Epithelial cell of esophagus (primary cell): ENCODE data around the gene RAB29.
A peak's percentile ranks its signal among the peaks of the same experiment; 100 is the strongest.

Experiments used
- DNase-seq: peaks from one replicate; pipeline ENCODE4 v3.0.0; 2010; ENCODE audit warnings: low read depth
- H3K4me3 ChIP-seq: 2 replicates; pipeline ENCODE4 v1.5.1; 2011; ENCODE audit warnings: mild to moderate bottlenecking, low read length, control low read depth
- TF ChIP-seq, protein P1 (sequence below): IDR thresholded peaks from 2 replicates; pipeline ENCODE4 v1.5.1; 2011; ENCODE audit warnings: low read depth, mild to moderate bottlenecking, low read length, control low read depth, inconsistent platforms; ENCODE audit not compliant: insufficient read depth; ENCODE audit errors: missing control alignments

The RAB29 gene

DNA sequence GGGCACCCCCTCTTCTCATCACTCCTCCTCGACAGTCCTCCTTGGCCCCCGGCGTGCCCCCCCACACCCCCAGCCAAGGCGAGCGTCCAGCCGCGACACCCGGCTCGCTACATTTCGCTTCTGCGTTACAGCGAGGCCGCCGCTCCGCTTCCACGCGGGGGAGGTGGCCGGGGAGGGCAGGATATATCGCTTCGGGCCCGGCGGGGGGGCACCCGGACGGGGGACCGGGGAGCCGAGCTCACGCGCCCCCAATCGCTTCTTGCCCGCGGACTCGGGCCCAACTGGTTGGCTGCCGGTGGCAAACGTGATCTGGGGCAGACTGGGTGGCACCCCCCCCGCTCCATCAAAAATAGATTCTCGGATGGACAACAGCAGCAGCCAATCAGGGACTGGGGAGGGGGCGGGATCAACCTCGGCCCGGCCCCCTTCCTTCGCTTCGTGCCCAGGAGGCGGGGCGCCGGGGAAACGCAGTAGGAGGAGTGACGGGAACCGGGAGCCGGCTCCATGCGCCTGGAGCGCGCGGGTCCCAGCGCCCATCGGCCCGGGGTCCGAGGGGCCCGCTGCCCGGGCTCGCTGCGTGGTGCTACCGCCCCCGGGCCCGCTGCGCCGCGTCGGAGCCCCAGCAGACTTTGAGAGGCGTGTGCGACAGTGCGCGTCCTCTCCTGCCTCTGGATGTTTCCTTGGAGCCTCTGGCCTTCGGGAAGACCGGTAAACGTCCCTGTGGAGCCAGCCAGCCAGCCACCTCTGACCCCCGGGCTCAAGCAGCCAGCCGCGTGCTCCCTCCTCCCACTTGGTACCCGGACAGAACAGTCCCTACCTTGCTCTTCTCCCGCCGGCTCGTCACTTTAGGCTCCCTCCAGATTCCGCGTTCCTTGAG, 37.8 kb upstream of the RAB29 start, which contains the start of gene SLC41A1:
TSS of gene SLC41A1 (minus strand) at position 321 of the 877 bp plus-strand sequence. CDS start 2,757 bp downstream, outside the sequence.
- DNase-seq, result peak; percentile 94
- peak within 1 kb of the TSS; percentile 76 for H3K4me3 ChIP-seq
- TF ChIP-seq, protein P1, sequence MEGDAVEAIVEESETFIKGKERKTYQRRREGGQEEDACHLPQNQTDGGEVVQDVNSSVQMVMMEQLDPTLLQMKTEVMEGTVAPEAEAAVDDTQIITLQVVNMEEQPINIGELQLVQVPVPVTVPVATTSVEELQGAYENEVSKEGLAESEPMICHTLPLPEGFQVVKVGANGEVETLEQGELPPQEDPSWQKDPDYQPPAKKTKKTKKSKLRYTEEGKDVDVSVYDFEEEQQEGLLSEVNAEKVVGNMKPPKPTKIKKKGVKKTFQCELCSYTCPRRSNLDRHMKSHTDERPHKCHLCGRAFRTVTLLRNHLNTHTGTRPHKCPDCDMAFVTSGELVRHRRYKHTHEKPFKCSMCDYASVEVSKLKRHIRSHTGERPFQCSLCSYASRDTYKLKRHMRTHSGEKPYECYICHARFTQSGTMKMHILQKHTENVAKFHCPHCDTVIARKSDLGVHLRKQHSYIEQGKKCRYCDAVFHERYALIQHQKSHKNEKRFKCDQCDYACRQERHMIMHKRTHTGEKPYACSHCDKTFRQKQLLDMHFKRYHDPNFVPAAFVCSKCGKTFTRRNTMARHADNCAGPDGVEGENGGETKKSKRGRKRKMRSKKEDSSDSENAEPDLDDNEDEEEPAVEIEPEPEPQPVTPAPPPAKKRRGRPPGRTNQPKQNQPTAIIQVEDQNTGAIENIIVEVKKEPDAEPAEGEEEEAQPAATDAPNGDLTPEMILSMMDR, result no peak

DNA sequence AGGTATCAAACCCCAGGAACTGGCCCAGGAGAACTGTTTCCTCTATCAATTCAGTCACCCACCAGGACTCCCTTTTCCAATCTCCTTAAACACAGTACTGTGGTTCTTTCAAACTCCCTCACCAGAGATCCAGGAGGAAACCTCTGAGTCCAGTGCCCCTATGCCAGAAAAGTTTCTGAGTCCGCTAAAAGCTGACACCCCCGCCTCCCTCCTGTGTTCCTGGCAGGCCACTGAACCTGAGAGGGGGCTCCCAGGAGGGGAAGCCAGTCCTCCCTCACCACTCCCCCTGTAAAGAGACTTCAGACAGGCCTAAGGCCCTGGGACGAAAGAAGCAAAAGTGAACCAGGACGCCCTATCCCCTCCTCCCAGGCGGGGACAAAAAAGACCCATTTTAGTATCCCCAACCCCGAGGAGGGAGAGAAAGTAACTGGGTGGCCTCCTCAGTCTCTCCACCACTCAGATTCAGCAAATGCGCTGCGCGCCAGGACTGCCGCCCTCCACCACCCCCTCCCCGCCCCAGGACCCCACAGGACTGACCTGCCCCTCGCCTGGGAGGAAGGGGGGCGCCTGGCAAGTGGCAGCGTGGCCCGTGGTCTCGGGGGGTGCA, 37.1 kb upstream of the RAB29 start:
- DNase-seq, result no peak
- peak overlapping the region; percentile 76 for H3K4me3 ChIP-seq
- TF ChIP-seq, protein P1, result no peak

DNA sequence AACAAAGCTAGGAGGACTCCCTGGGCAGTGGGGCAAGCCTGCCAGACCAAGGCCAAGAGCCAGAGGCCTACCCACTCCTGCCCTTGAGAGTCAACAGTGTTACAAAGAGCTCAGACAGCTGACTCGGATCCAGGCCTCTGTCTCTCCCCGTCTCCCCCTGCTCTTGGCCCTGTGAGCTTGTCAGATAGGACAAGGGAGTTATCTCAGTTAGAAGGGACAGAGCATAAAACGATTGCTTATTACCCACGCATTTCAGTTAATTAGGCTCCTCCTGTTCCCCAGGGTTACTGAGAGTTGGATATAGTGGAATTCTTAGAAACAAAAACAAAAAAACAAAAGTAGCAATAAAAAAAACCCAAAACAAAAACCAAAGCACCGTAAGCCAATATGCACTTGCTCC, 36.4 kb upstream of the RAB29 start:
- DNase-seq, result no peak
- TF ChIP-seq, protein P1, result no peak
- H3K4me3 ChIP-seq, result peak overlapping the region; percentile 76

DNA sequence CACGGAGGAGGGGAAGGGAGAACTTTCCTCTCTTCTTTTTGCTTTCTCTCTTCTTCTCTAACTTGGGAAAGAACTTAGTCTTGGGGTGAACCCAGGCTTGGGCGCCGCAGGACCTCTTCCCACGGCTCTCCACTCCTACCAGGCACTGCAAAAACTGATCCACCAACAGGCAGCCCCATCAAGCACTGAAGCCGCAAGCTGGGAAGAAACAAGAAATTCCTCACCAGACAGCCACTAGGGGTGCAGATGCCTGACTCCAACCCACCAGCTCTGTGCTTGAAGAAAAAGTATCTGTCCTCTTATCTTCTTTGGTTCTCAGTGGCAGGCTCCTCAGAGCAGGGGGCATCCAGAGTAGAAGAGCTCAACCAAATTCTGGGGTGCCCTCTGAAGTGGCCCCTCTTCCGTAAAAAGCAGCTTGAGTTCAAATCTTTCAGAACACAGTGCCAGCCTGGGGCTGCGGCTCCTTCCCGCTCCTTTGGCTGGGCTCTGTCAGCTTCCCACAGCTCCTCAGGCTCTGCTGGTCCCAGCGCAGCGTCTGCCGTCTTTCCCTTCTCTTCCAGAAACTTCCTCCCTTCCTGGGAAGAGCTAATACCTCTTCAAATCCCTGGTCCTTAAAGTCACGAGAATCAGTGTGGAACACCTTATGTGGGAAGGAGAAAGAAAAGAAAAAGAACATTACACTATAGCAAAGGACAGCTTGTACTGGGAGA, 35.3 kb upstream of the RAB29 start:
- H3K4me3 ChIP-seq, result no peak overlapping the region
- no peak for DNase-seq
- TF ChIP-seq, protein P1, result peak; percentile 22

DNA sequence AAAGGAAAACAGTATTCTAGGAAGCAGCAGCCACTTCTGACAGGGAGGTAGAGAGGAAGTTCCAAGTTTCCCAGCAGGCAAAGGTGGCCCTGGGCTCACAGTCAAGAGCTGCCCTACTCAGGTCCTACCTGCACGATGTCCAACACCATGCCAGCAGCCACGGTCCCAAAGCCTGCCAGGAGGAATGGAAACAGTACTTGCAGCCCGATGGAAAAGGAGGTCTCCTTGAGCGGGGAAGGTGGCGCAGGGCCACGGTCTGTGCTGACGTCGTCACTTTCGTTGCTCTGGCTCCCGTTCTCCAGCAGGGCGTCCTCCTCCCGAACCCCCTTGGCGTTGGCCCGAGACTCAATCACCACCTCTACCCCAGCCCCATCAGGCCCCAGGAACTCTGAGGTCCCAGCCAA, 34.7 kb upstream of the RAB29 start:
- TF ChIP-seq, protein P1, result no peak

DNA sequence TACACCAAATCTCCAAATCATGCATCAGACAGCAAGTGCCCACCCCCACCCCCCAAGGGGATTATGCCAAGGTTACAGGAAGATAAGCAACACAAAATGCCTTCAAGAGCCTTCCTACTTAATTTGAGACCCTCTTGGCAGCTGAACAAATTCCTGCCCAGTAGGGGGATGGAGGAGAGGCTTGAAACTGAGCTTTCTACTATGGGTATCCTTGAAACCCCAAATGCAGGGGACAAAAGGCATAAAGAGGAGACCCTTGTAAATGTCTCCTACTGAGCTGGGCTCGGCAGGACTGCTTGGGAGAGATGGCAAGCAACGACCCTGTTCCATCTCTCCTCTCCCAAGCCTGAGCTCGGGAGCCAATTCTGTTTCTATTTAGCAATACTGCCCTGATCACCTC, 34.2 kb upstream of the RAB29 start:
- H3K4me3 ChIP-seq, result no peak overlapping the region
- no peak for DNase-seq
- TF ChIP-seq, protein P1, result no peak

More for the DNA sequence above, 34.7 kb upstream of the RAB29 start:
- DNase-seq, result no peak
- no peak overlapping the region for H3K4me3 ChIP-seq
